Keratinocyte (primary cell): ENCODE results near the gene SLC1A3.
A peak's percentile ranks its signal among the peaks of the same experiment; 100 is the strongest.

Experiments used
- EZH2 ChIP-seq: IDR thresholded peaks from one replicate; pipeline ENCODE4 v1.6.1; 2012; ENCODE audit warnings: inconsistent platforms, mild to moderate bottlenecking, low read length, moderate library complexity
- TF ChIP-seq, protein P1 (sequence below), 3 experiments: IDR thresholded peaks in 1 of 3; conservative IDR thresholded peaks in 1 of 3; optimal IDR thresholded peaks in 1 of 3; 2 replicates in 2 of 3; 3 replicates in 1 of 3; pipeline versions ENCODE3 to v1.5.1; 2011; ENCODE audit warnings: low read length in 3 of 3, mild to moderate bottlenecking in 3 of 3, moderate library complexity in 2 of 3, control low read depth in 1 of 3, inconsistent platforms in 1 of 3; ENCODE audit not compliant: insufficient read depth in 2 of 3; ENCODE audit errors: extremely low read depth in 1 of 3

DNA sequence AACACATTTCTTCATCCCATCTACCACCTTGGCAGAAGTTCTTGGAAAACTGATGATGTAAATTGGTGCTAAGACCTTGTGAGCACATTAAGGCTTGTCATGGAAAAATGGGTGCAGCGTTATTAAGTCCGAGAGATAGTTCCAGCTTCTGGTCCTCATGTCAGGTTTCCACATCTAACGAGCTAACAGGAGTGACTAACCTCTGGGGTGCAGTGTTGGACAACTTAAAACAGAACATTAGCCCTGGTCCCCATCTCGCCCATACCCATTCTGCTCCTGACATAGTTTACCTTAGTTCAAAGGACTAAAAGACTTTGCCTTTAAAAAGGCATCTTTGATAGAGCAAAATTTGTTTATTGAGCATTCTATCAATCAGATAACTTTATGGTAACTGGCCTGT lies 128.0 kb downstream of the SLC1A3 start:
- TF ChIP-seq, protein P1, sequence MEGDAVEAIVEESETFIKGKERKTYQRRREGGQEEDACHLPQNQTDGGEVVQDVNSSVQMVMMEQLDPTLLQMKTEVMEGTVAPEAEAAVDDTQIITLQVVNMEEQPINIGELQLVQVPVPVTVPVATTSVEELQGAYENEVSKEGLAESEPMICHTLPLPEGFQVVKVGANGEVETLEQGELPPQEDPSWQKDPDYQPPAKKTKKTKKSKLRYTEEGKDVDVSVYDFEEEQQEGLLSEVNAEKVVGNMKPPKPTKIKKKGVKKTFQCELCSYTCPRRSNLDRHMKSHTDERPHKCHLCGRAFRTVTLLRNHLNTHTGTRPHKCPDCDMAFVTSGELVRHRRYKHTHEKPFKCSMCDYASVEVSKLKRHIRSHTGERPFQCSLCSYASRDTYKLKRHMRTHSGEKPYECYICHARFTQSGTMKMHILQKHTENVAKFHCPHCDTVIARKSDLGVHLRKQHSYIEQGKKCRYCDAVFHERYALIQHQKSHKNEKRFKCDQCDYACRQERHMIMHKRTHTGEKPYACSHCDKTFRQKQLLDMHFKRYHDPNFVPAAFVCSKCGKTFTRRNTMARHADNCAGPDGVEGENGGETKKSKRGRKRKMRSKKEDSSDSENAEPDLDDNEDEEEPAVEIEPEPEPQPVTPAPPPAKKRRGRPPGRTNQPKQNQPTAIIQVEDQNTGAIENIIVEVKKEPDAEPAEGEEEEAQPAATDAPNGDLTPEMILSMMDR (optimal IDR thresholded peaks at IDR 0.05 in 1 of 3, IDR thresholded peaks at IDR 0.05 in 1 of 3, conservative IDR thresholded peaks at IDR 0.05 in 1 of 3; ENCODE audit: extremely low read depth in 1 of 3, insufficient read depth in 2 of 3, low read length in 3 of 3): peak in 1 of 3 experiments; percentile 58
- no peak for TF ChIP-seq EZH2
